Liver (tissue), 9 donors: Measurements from ENCODE around the gene TCF12. TPM values are rescaled to one million over a fixed set of nuclear protein-coding genes. Genes with fewer than 3 reads are reported as not detected.

Source experiments
- DNase-seq: peaks from one replicate; pipeline ENCODE4 v3.0.0-alpha.2; 2017; ENCODE audit warnings: low spot score
- H3K27ac ChIP-seq, 2 donors: one replicate each; pipeline ENCODE4 v1.7.0; 2013; ENCODE audit warnings: inconsistent platforms in 2 of 2, low read length in 2 of 2, control low read depth in 1 of 2, low read depth in 1 of 2, mild to moderate bottlenecking in 1 of 2
- H3K27me3 ChIP-seq, 4 donors: one replicate each; pipeline versions ENCODE4 v1.6.1 to v1.7.0; 2013; ENCODE audit warnings: low read length in 3 of 4, inconsistent platforms in 1 of 4, mild to moderate bottlenecking in 1 of 4, moderate library complexity in 1 of 4; ENCODE audit not compliant: control insufficient read depth in 4 of 4, insufficient read depth in 4 of 4
- H3K36me3 ChIP-seq, 4 donors: one replicate each; pipeline versions ENCODE4 v1.6.1 to v1.7.0; 2013; ENCODE audit warnings: low read length in 3 of 4, mild to moderate bottlenecking in 3 of 4, low read depth in 1 of 4, moderate library complexity in 1 of 4; ENCODE audit not compliant: control insufficient read depth in 4 of 4, insufficient read depth in 3 of 4
- H3K4me1 ChIP-seq, 4 donors: one replicate each; pipeline versions ENCODE4 v1.6.1 to v1.7.0; 2013; ENCODE audit warnings: low read length in 3 of 4, mild to moderate bottlenecking in 3 of 4, moderate library complexity in 1 of 4; ENCODE audit not compliant: control insufficient read depth in 4 of 4, insufficient read depth in 4 of 4
- H3K4me3 ChIP-seq, 3 donors: one replicate each; pipeline versions ENCODE4 v1.6.1 to v1.7.0; 2013; ENCODE audit warnings: low read length in 3 of 3, control low read depth in 1 of 3, low read depth in 1 of 3, mild to moderate bottlenecking in 1 of 3
- H3K9ac ChIP-seq, 2 donors: one replicate each; pipeline ENCODE4 v1.7.0; 2013; ENCODE audit warnings: low read length in 2 of 2, mild to moderate bottlenecking in 2 of 2, moderate library complexity in 2 of 2, control low read depth in 1 of 2, low read depth in 1 of 2
- H3K9me3 ChIP-seq, 4 donors: one replicate each; pipeline versions ENCODE4 v1.6.1 to v1.7.0; 2013; ENCODE audit warnings: low read length in 3 of 4; ENCODE audit not compliant: control insufficient read depth in 4 of 4
- FOXA1 ChIP-seq: IDR thresholded peaks from 2 replicates; pipeline ENCODE4 v1.6.1; 2016; ENCODE audit warnings: antibody characterized with exemption
- FOXA2 ChIP-seq: IDR thresholded peaks from 2 replicates; pipeline ENCODE4 v1.6.1; 2016; ENCODE audit warnings: antibody characterized with exemption
- HNF4A ChIP-seq, 2 donors: conservative IDR thresholded peaks; 2 replicates each; pipeline ENCODE4 v1.6.1; 2016; ENCODE audit warnings: antibody characterized with exemption in 2 of 2, mild to moderate bottlenecking in 2 of 2
- HNF4G ChIP-seq: IDR thresholded peaks from 2 replicates; pipeline ENCODE4 v1.6.1; 2016; ENCODE audit warnings: antibody characterized with exemption
- JUND ChIP-seq, 2 donors: IDR thresholded peaks; 2 replicates each; pipeline ENCODE4 v1.6.1; 2016; ENCODE audit warnings: antibody characterized with exemption in 2 of 2
- NR2F2 ChIP-seq: IDR thresholded peaks from 2 replicates; pipeline ENCODE4 v1.6.1; 2016; ENCODE audit warnings: antibody characterized with exemption
- RAD21 ChIP-seq, 2 donors: IDR thresholded peaks; 2 replicates each; pipeline ENCODE4 v1.6.1; 2016; ENCODE audit warnings: antibody characterized with exemption in 2 of 2, mild to moderate bottlenecking in 2 of 2
- RXRA ChIP-seq, 2 donors: IDR thresholded peaks; 2 replicates each; pipeline ENCODE4 v1.6.1; 2017 to 2018; ENCODE audit warnings: antibody characterized with exemption in 2 of 2, mild to moderate bottlenecking in 1 of 2
- SP1 ChIP-seq: IDR thresholded peaks from 2 replicates; pipeline ENCODE4 v1.6.1; 2018; ENCODE audit warnings: antibody characterized with exemption, mild to moderate bottlenecking
- YY1 ChIP-seq: IDR thresholded peaks from 2 replicates; pipeline ENCODE4 v1.6.1; 2016; ENCODE audit warnings: antibody characterized with exemption, mild to moderate bottlenecking
- WGBS: extraction: QIAGEN DNeasy Blood & Tissue Kit; methylation state at CpG from one replicate; pipeline ENCODE4 v1.1.7; 2013; 5-methylcytosine and 5-hydroxymethylcytosine counted together
- polyA plus RNA-seq, 2 donors: library from polyadenylated mRNA; stranded (reverse) in 1 of 2; unstranded in 1 of 2; fragments of 200-250 nt in 1 of 2; fragments of >200 nt in 1 of 2; fragmentation: Nextera tagmentation in 1 of 2; extraction: Ambion mirVana in 1 of 2; gene quantifications; one replicate each; pipeline versions ENCODE4 v1.2.1 to v1.2.3, GENCODE V29; 2013 to 2015
- total RNA-seq, 2 donors: library from RNA; depleted of rRNA; stranded (reverse); fragments of >200 nt; gene quantifications; one replicate each; pipeline ENCODE4 v1.2.3, GENCODE V29; 2014
- TF ChIP-seq, protein P1 (sequence below): fragments of 150-350 bp; IDR thresholded peaks from 2 replicates; pipeline ENCODE4 v1.5.1; 2017; ENCODE audit warnings: improper control_type of control experiment, low read depth, low read length; ENCODE audit not compliant: missing input control
- TF ChIP-seq, protein P2 (sequence below): IDR thresholded peaks from 2 replicates; pipeline ENCODE4 v1.6.1; 2016; ENCODE audit warnings: antibody characterized with exemption
- TF ChIP-seq, protein P3 (sequence below): IDR thresholded peaks from 2 replicates; pipeline ENCODE4 v1.6.1; 2016; ENCODE audit warnings: antibody characterized with exemption
- TF ChIP-seq, protein P4 (sequence below): IDR thresholded peaks from 2 replicates; pipeline ENCODE4 v1.6.1; 2016; ENCODE audit warnings: antibody characterized with exemption
- donor health status: healthy.
- donor health status: healthy.
- donor health status: healthy.
- donor health status: healthy.
- donor health status: healthy.

TCF12 gene
- total and polyA plus RNA-seq, 4 donors: 8.7 to 38.3 (median 22.3) TPM

DNA sequence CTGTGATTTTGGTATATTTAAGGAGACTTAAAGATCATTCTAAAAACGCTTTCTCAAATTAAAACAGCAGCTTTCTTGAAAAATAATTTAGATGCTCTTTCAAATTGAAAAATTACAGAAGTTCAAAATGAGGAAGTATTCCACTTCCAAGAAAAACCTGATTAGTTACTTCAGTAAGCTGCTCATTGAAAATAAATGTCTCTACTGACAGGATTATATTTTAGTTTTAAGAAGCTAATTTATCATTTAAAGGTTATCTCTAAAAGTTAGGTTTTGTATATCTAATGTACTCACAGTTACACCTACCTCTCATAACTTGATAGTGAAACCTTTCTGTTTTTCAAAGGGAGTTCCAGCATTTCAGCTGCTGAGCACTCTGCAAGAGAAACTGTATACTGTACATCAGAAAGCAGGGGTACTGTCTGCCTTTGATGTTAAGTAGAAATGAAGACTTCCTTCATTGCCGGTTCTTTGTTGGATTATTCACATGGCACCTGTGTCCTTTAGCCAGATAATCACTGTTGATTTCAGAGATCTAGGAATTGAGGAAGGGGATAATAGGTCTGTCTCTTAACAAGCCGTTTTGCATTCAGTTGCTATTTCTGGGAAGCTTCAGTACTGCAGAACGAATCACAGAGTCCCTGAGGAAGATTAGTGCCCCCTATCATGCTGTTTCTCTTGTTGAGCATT, 161.6 kb downstream of the TCF12 start:
- Histone ChIP-seq H3K4me1 (no peaks in the 10 kb centered on the region), H3K27me3 (no peaks in the 10 kb centered on the region), H3K27ac (no peak overlapping the region), H3K9ac (no peak overlapping the region), H3K36me3 (no peaks in the 10 kb centered on the region), H3K4me3 (no peak overlapping the region), H3K9me3 (no peaks in the 10 kb centered on the region)
- WGBS: 74% methylated on average over 4 of the region's 4 CpGs
- DNase-seq: no peak
- no peak for TF ChIP-seq FOXA2

DNA sequence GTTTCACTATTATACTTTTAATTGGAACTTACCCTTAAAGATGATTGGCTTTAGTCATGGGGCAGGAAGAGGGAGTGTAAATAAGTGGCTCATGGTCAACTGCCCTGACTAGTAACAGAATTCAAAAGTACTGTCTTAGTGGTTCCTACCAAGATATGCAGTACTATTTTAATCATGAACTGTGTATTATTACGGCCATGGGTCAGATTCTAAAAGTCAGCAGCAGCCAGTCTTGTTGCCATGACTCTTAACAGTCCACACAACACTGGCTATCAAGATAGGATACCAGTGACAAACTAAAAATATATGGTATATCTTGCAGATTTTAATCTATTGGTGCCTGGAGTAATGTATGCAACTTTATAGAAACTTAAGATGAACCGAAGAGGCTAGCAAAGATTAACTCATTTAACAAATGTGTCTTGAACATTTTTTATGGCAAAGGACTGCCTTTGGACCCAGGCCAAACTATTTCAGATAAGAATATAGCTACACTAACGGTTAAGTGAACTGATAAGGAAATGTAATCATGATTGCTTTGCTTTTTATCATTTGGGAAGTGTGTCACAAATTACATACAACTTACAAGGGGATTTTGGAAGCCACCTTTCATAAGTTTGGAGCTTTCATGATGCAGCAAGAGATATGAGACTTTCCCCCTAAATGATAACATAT, 163.7 kb downstream of the TCF12 start:
- H3K27me3 ChIP-seq: no peaks in the 10 kb centered on the region
- H3K4me1 ChIP-seq: no peaks in the 10 kb centered on the region
- no peak overlapping the region for H3K9ac ChIP-seq
- WGBS: 53% methylated on average over 3 of the region's 3 CpGs
- no peak for DNase-seq
- no peak overlapping the region for H3K27ac ChIP-seq
- H3K36me3 ChIP-seq: no peaks in the 10 kb centered on the region
- no peak overlapping the region for H3K4me3 ChIP-seq
- H3K9me3 ChIP-seq: no peaks in the 10 kb centered on the region
- no peak for TF ChIP-seq NR2F2
- TF ChIP-seq, protein P1, sequence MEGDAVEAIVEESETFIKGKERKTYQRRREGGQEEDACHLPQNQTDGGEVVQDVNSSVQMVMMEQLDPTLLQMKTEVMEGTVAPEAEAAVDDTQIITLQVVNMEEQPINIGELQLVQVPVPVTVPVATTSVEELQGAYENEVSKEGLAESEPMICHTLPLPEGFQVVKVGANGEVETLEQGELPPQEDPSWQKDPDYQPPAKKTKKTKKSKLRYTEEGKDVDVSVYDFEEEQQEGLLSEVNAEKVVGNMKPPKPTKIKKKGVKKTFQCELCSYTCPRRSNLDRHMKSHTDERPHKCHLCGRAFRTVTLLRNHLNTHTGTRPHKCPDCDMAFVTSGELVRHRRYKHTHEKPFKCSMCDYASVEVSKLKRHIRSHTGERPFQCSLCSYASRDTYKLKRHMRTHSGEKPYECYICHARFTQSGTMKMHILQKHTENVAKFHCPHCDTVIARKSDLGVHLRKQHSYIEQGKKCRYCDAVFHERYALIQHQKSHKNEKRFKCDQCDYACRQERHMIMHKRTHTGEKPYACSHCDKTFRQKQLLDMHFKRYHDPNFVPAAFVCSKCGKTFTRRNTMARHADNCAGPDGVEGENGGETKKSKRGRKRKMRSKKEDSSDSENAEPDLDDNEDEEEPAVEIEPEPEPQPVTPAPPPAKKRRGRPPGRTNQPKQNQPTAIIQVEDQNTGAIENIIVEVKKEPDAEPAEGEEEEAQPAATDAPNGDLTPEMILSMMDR: no peak
- no peak for TF ChIP-seq RXRA (IDR thresholded peaks at IDR 0.05)
- TF ChIP-seq, protein P2, sequence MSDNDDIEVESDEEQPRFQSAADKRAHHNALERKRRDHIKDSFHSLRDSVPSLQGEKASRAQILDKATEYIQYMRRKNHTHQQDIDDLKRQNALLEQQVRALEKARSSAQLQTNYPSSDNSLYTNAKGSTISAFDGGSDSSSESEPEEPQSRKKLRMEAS: no peak
- TF ChIP-seq, protein P3, sequence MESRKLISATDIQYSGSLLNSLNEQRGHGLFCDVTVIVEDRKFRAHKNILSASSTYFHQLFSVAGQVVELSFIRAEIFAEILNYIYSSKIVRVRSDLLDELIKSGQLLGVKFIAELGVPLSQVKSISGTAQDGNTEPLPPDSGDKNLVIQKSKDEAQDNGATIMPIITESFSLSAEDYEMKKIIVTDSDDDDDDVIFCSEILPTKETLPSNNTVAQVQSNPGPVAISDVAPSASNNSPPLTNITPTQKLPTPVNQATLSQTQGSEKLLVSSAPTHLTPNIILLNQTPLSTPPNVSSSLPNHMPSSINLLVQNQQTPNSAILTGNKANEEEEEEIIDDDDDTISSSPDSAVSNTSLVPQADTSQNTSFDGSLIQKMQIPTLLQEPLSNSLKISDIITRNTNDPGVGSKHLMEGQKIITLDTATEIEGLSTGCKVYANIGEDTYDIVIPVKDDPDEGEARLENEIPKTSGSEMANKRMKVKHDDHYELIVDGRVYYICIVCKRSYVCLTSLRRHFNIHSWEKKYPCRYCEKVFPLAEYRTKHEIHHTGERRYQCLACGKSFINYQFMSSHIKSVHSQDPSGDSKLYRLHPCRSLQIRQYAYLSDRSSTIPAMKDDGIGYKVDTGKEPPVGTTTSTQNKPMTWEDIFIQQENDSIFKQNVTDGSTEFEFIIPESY: no peak
- no peak for TF ChIP-seq FOXA1
- TF ChIP-seq SP1: no peak
- TF ChIP-seq RAD21 (IDR thresholded peaks at IDR 0.05): no peak
- TF ChIP-seq, protein P4, sequence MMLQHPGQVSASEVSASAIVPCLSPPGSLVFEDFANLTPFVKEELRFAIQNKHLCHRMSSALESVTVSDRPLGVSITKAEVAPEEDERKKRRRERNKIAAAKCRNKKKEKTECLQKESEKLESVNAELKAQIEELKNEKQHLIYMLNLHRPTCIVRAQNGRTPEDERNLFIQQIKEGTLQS: no peak

DNA sequence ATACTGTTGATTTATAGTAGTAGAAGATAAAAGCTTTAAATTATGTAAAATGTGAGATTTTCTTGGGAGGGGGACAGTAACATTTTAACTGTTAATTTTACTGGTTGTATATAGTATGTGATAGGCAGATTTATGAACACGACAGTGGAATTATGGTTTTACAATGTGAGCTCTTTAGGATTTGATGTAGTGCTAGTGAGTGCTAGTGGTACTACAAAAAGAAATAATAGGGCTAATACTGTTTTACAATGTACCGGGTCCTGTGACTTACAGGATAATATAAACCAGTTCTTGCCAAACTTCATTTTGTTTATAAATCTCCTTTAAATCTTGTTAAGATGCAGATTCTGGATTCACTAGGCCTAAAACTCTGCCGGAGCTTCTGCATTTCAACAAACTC, 165.7 kb downstream of the TCF12 start:
- H3K4me3 ChIP-seq: no peak overlapping the region
- no peak overlapping the region for H3K9ac ChIP-seq
- H3K27ac ChIP-seq: no peak overlapping the region
- H3K9me3 ChIP-seq: no peaks in the 10 kb centered on the region
- no peaks in the 10 kb centered on the region for H3K36me3 ChIP-seq
- WGBS: 57% methylated on average over 3 of the region's 3 CpGs
- no peaks in the 10 kb centered on the region for H3K4me1 ChIP-seq
- no peaks in the 10 kb centered on the region for H3K27me3 ChIP-seq
- no peak for DNase-seq
- TF ChIP-seq, protein P3: no peak
- TF ChIP-seq NR2F2 (no peak), JUND (IDR thresholded peaks at IDR 0.05) (no peak), HNF4G (no peak), RAD21 (IDR thresholded peaks at IDR 0.05) (no peak), YY1 (no peak), FOXA1 (no peak), HNF4A (conservative IDR thresholded peaks at IDR 0.05) (no peak)
- TF ChIP-seq, protein P1: no peak
- TF ChIP-seq, protein P4: no peak
